ENCODE data around the gene CRIM1. TPM values are rescaled to one million over a fixed set of nuclear protein-coding genes. Genes with fewer than 3 reads are reported as not detected.
A peak's percentile ranks its signal among the peaks of the same experiment; 100 is the strongest.

CRIM1 gene
- total and polyA plus RNA-seq, 3 experiments from 2014 or later: 2.5 to 11.1 (median 10.7) TPM

DNA sequence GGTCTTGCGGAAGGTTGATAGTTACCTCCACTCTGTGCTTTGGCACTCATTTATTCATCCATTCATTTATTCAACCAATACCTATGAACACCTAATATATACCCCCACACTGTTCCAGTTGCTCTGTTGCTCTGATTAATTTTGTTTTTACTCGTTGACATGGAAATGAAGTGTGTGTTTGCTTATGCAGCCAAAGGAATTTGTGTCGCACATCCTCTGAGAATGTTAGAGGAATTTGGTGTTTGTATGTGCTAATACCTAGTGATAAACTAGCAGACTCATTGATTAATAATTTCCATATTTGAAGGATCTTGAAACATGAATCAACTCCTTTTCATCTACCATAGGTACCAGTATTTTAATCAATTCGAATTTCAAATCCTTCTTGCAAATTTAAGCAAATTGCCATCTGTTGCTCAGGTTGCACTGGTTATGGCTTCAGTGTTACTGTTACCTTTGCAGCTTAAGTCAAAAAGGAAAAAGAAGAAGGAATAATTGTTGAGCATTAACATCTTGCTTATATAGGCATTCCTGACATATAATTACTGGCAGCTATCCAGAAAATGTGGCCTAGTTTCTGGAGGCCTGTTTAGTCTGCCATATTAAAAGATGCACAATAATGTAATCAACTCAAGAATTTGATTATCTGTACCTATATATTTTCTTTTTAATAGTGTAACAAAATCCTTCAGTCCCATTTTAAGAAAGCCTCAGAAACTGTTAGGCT is 25.7 kb upstream of the CRIM1 start:
- Mint-ChIP-seq H3K4me1 (peaks cover 6 to 8% (median 6%) of the 10 kb centered on the region in 3 donors), H3K27ac (peak overlapping the region in 2 of 8 donors; percentile 18 to 42), H3K36me3 (no peaks in the 10 kb centered on the region), H3K9me3 (no peaks in the 10 kb centered on the region), H3K27me3 (no peaks in the 10 kb centered on the region), H3K4me3 (no peak overlapping the region)
- no peak overlapping the region for H3K4me3 ChIP-seq (ENCODE audit: low read length)
- H3K9me3 ChIP-seq (ENCODE audit: low read length): no peaks in the 10 kb centered on the region
- DNase-seq: no peak
- H3K36me3 ChIP-seq (ENCODE audit: insufficient read depth, low read length): no peaks in the 10 kb centered on the region
- no peaks in the 10 kb centered on the region for H3K27me3 ChIP-seq (ENCODE audit: insufficient read depth, low read length, poor library complexity, severe bottlenecking)
- no peak overlapping the region for H3K27ac ChIP-seq (ENCODE audit: low read depth, low read length)
- CTCF ChIA-PET: no interaction called here
- no peaks in the 10 kb centered on the region for H3K4me1 ChIP-seq (ENCODE audit: insufficient read depth, low read length)
- POLR2A ChIA-PET: no interaction called here

DNA sequence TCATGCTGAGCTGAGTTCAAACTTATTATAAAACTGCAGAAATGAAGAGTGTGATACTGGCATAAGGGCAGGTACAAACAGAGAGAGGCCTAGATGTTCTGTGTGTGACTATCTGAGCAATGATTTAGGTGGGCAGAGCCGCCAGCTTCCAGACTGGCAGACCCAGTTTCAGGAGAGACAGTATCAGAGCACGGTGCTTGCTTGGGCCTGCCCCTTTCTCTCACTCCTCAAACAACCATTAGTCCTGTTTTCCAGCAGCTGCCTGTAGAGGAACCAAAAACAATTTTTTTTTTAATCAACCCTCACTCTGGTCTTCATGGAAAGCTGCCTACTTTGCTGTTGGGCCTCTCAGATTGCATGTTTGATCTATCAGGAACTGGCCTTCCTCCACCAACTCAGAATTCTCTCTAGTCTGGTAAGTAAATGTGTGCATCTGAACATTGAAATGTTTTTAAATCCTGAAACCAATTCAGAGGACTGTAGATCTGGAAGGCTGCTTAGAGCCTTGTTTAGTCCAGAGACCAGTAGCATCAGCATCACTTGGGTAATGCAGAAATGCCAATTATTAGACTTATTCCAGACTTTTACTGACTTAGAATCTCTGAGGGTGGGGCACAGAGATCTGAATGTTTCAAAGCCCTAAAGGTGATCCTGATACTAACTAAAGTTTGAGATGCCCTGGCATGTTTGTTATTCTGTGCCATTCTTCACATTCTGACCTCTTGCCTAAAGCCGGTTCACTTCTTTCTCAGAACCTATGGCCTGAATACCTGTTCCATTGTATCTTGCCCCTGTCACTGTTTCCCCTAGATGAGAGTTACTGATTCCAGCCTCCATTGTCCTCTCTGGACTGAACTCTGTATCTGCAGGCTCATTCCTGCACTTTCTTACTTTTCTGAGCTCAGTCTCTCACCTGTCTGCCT is 24.8 kb upstream of the CRIM1 start:
- ChIA-PET POLR2A (no interaction called here), CTCF (no interaction called here)
- Mint-ChIP-seq H3K27ac (peak overlapping the region in 3 of 8 donors; percentile 42 to 74 (median 67)), H3K4me1 (peaks cover 6 to 8% (median 6%) of the 10 kb centered on the region in 3 donors), H3K9me3 (no peaks in the 10 kb centered on the region), H3K36me3 (no peaks in the 10 kb centered on the region), H3K27me3 (no peaks in the 10 kb centered on the region), H3K4me3 (no peak overlapping the region)
- Histone ChIP-seq H3K36me3 (ENCODE audit: insufficient read depth, low read length) (no peaks in the 10 kb centered on the region), H3K4me3 (ENCODE audit: low read length) (no peak overlapping the region), H3K4me1 (ENCODE audit: insufficient read depth, low read length) (no peaks in the 10 kb centered on the region), H3K27me3 (ENCODE audit: insufficient read depth, low read length, poor library complexity, severe bottlenecking) (no peaks in the 10 kb centered on the region), H3K9me3 (ENCODE audit: low read length) (no peaks in the 10 kb centered on the region), H3K27ac (ENCODE audit: low read depth, low read length) (no peak overlapping the region)
- no peak for DNase-seq

DNA sequence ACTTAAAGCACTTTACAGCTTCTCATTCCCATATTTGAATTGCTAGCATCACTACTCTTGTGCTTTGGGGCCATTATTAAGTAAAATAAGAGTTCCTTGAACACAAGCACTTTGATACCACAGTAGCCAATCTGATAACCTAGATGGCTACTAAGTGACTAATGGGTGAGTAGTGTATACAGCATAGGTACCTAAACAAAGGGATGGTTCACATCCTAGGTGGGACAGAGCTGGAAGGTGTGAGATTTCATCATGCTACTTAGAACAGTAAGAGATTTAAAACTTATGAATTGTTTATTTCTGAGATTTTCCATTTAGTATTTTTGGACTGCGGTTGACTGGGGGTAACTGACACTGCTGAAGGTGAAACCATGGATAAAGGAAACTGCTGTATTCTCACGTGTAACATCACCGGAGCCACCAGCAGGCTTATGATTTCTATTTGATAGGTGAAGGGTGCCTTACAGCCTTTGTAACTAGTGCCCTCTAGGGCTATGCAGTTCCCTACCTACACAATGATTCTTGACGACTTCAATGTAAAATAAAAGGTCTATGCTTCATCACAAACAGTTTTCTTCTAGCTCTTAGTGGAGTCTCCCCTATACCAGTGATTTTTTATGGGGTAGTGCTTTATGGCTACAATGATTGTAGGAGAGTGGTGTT is 22.1 kb upstream of the CRIM1 start:
- Histone ChIP-seq H3K9me3 (ENCODE audit: low read length) (no peaks in the 10 kb centered on the region), H3K27ac (ENCODE audit: low read depth, low read length) (no peak overlapping the region), H3K4me1 (ENCODE audit: insufficient read depth, low read length) (no peaks in the 10 kb centered on the region), H3K4me3 (ENCODE audit: low read length) (no peak overlapping the region), H3K36me3 (ENCODE audit: insufficient read depth, low read length) (no peaks in the 10 kb centered on the region), H3K27me3 (ENCODE audit: insufficient read depth, low read length, poor library complexity, severe bottlenecking) (no peaks in the 10 kb centered on the region)
- CTCF ChIA-PET: interaction anchor here (0.7 kb wide), 1 partner anchor 124 kb away, joined by 3 read pairs; no protein-coding TSS in a partner anchor
- no peak for DNase-seq
- no peaks in the 10 kb centered on the region for H3K27me3 Mint-ChIP-seq
- H3K4me3 Mint-ChIP-seq: no peak overlapping the region
- H3K4me1 Mint-ChIP-seq: peaks cover 6 to 8% (median 6%) of the 10 kb centered on the region in 3 donors
- no peaks in the 10 kb centered on the region for H3K9me3 Mint-ChIP-seq
- no peaks in the 10 kb centered on the region for H3K36me3 Mint-ChIP-seq
- POLR2A ChIA-PET: no interaction called here
- peak overlapping the region in 1 of 8 donors; percentile 71 for H3K27ac Mint-ChIP-seq

DNA sequence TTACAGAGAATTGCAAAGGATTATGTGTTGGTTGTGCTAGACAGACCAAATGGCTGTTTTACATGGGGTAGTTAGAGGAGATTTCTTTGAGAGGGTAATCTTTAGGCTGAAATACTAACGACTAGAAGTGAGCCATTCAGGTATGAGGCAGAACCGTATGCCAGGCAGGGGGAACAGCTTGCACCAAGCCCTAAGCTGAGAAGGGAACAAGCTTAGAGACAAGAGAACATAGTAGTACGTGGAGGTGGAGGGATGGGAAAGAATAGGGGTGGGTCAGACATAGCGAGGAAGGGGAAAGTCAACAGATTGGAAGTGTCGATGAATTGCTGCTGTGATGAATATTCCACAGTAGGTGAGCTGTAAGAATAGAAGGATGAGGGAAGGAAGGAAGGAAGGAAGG is 20.0 kb upstream of the CRIM1 start:
- POLR2A ChIA-PET: no interaction called here
- H3K36me3 ChIP-seq (ENCODE audit: insufficient read depth, low read length): no peaks in the 10 kb centered on the region
- CTCF ChIA-PET: interaction anchor here (1.5 kb wide), 1 partner anchor 17 kb away, joined by 3 read pairs; no protein-coding TSS in a partner anchor
- H3K4me1 ChIP-seq (ENCODE audit: insufficient read depth, low read length): no peaks in the 10 kb centered on the region
- H3K9me3 ChIP-seq (ENCODE audit: low read length): no peaks in the 10 kb centered on the region
- no peak overlapping the region for H3K4me3 Mint-ChIP-seq
- H3K4me1 Mint-ChIP-seq: peaks cover 6 to 8% (median 6%) of the 10 kb centered on the region in 3 donors
- no peaks in the 10 kb centered on the region for H3K36me3 Mint-ChIP-seq
- no peaks in the 10 kb centered on the region for H3K27me3 ChIP-seq (ENCODE audit: insufficient read depth, low read length, poor library complexity, severe bottlenecking)
- H3K27me3 Mint-ChIP-seq: no peaks in the 10 kb centered on the region
- DNase-seq: no peak
- no peaks in the 10 kb centered on the region for H3K9me3 Mint-ChIP-seq
- no peak overlapping the region for H3K27ac Mint-ChIP-seq
- H3K4me3 ChIP-seq (ENCODE audit: low read length): no peak overlapping the region
- no peak overlapping the region for H3K27ac ChIP-seq (ENCODE audit: low read depth, low read length)

DNA sequence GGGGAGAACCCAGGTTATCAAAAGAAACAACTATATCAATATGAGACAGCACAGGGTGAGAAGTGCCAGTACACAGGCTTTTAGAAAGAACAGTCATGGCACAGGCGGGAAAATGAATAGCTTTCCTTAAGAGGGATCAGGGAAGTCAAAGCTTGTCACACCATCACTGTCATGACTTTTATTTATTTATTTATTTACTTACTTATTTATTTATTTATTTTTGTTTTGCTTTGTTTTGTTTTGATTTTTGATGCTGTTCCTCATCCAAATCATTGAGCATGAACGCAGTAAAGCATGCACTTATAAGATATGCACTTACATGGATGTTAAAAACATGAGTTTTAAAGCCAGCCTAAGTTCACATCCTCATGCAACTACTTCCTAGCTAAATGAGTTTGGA is 19.3 kb upstream of the CRIM1 start:
- Histone ChIP-seq H3K27me3 (ENCODE audit: insufficient read depth, low read length, poor library complexity, severe bottlenecking) (no peaks in the 10 kb centered on the region), H3K4me3 (ENCODE audit: low read length) (no peak overlapping the region), H3K27ac (ENCODE audit: low read depth, low read length) (no peak overlapping the region), H3K4me1 (ENCODE audit: insufficient read depth, low read length) (no peaks in the 10 kb centered on the region), H3K36me3 (ENCODE audit: insufficient read depth, low read length) (no peaks in the 10 kb centered on the region), H3K9me3 (ENCODE audit: low read length) (no peaks in the 10 kb centered on the region)
- CTCF ChIA-PET: interaction anchor here (1.5 kb wide), 1 partner anchor 17 kb away, joined by 3 read pairs; no protein-coding TSS in a partner anchor
- DNase-seq: no peak
- H3K4me3 Mint-ChIP-seq: no peak overlapping the region
- POLR2A ChIA-PET: no interaction called here
- no peak overlapping the region for H3K27ac Mint-ChIP-seq
- H3K9me3 Mint-ChIP-seq: no peaks in the 10 kb centered on the region
- H3K4me1 Mint-ChIP-seq: peaks cover 6 to 8% (median 6%) of the 10 kb centered on the region in 3 donors
- H3K36me3 Mint-ChIP-seq: no peaks in the 10 kb centered on the region
- H3K27me3 Mint-ChIP-seq: no peaks in the 10 kb centered on the region

DNA sequence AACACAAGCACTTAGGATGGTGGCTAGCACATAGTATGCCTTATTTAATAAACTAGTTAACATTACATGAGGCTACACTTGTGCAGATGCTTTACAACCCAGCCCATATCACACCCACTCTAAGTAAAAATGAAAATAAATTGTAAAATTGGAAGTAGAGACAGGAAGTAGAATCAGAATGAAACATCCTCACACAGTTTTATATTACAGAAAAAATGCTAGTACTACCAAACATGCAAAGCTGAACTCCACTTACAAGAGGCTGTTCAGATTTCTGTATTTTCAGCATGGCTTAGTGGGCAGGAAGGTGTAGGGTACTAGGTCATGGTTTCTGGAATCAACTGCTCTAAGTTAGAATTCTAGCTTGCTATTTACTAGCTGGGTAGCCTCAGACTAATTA is 18.2 kb upstream of the CRIM1 start:
- no peak overlapping the region for H3K4me3 Mint-ChIP-seq

DNA sequence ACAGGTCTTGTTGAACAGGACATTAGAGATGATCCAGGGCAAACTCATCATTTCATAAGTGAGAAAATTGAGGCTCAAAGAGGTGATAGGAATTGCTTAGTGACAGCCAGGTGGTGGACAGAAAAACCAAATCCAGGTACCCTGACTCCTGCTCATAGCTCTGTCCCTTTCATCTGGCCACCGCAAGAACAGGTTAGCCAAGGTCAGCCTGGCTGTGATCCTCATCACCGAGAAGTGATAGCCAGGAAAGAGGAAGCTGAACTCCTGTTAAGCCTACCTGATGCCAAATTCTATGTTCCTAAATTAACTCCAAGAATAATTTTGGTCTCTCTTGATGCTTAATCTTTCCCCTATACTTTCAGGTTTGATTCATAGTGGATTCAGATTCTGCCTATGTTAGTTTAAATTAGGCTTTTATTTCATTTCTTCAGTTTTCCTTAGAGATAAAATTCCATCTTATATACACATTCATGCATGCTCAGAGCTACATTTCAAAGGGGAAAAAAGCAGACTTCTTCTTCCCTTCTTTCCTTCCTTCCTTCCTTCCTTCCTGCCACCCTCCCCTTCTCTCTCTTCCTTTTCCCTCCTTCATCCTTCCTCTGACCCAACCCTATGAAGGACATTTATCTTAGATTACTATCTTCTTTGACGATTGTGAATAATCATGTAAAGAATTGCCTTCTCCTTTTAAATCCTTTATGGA is 17.3 kb upstream of the CRIM1 start:
- H3K4me1 ChIP-seq (ENCODE audit: insufficient read depth, low read length): no peaks in the 10 kb centered on the region
- H3K36me3 ChIP-seq (ENCODE audit: insufficient read depth, low read length): no peaks in the 10 kb centered on the region
- Mint-ChIP-seq H3K27ac (no peak overlapping the region), H3K27me3 (peaks cover 0 to 3% of the 10 kb centered on the region in 2 donors), H3K9me3 (no peaks in the 10 kb centered on the region), H3K36me3 (no peaks in the 10 kb centered on the region), H3K4me3 (no peak overlapping the region), H3K4me1 (peaks cover 6 to 7% (median 6%) of the 10 kb centered on the region in 3 donors)
- no peak overlapping the region for H3K27ac ChIP-seq (ENCODE audit: low read depth, low read length)
- POLR2A ChIA-PET: no interaction called here
- no peaks in the 10 kb centered on the region for H3K27me3 ChIP-seq (ENCODE audit: insufficient read depth, low read length, poor library complexity, severe bottlenecking)
- H3K9me3 ChIP-seq (ENCODE audit: low read length): no peaks in the 10 kb centered on the region
- H3K4me3 ChIP-seq (ENCODE audit: low read length): no peak overlapping the region
- CTCF ChIA-PET: interaction anchor here (1.3 kb wide), 1 partner anchor 19 kb away, joined by 4 read pairs; no protein-coding TSS in a partner anchor
- no peak for DNase-seq

More for the DNA sequence above, 18.2 kb upstream of the CRIM1 start:
- no peaks in the 10 kb centered on the region for H3K4me1 ChIP-seq (ENCODE audit: insufficient read depth, low read length)
- Mint-ChIP-seq H3K36me3 (no peaks in the 10 kb centered on the region), H3K27me3 (no peaks in the 10 kb centered on the region), H3K27ac (no peak overlapping the region), H3K4me1 (peaks cover 6 to 8% (median 6%) of the 10 kb centered on the region in 3 donors), H3K9me3 (no peaks in the 10 kb centered on the region)
- no peak overlapping the region for H3K27ac ChIP-seq (ENCODE audit: low read depth, low read length)
- CTCF ChIA-PET: interaction anchor here (1.3 kb wide), 1 partner anchor 20 kb away, joined by 4 read pairs; no protein-coding TSS in a partner anchor
- no peaks in the 10 kb centered on the region for H3K36me3 ChIP-seq (ENCODE audit: insufficient read depth, low read length)
- no peak for DNase-seq
- no peaks in the 10 kb centered on the region for H3K9me3 ChIP-seq (ENCODE audit: low read length)
- POLR2A ChIA-PET: no interaction called here
- H3K27me3 ChIP-seq (ENCODE audit: insufficient read depth, low read length, poor library complexity, severe bottlenecking): no peaks in the 10 kb centered on the region
- no peak overlapping the region for H3K4me3 ChIP-seq (ENCODE audit: low read length)
